GM19467 (cell line): ENCODE results near the gene GYG1.
"Not testable (repeated sequence)": the region's sequence is repeated elsewhere in the genome, so short reads cannot be mapped to it uniquely, and the experiment has no call there.

ENCODE experiments used
- ATAC-seq: cut with Tn5 transposase; IDR thresholded peaks from one replicate; pipeline ENCODE4 v1.9.1; 2021; ENCODE audit warnings: mild to moderate bottlenecking, moderate library complexity; ENCODE audit not compliant: unreplicated experiment

GYG1 gene

GRCh38 chr3:148987551-148987950 lies 3.8 kb upstream of the GYG1 start:
- ATAC-seq: not testable (repeated sequence)

DNA sequence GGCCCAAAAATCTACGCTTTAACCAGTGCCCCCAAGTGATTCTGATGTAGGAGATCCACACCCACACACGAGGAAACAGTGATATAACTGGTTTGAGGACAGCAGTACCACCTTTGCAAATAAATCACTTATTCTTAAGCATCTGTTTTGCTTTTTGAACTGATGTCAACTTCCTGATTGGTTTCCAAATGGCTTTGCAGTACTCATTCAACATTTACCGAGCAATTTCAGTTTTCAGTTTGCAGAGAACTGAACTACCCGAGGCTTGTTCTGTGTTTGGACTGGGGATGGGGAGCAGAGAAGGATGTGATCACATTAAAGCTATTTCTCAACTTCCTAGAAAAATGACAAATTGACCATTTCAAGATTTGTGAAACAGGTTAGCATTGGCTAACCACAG lies 1.1 kb upstream of the GYG1 start:
- ATAC-seq: peak; percentile 37

DNA sequence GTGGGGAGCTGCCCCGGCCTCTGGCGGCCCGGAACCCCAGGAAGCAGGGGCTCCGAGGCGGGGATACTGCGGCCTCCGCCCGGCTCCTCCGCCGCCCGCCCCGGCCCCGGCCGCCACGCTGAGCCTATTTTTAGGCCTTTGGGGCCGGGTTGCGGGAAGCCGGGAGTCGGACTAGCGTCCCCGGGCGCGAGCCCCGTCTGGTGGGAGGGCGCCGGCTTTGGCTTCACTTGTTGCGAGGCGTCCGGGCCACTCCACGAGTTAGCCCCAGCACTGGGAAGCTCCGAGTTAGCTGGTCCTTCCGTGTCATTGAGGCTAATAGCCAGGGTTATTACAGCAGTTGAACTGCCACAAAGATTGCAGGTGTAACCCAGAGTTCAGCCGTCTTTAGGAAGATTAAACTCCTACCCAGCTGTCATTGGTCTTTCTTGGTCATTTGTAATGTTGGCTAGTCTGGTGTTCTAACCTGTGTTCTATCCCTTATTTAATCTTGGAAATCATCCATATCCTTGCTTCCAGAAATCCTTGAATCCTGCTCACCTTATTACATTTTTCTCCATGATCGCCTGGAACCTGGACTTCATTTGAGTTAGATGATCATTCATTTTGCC lies 791 bp downstream of the GYG1 start:
- peak; percentile 22 for ATAC-seq

GRCh38 chr3:148992635-148993255 lies 1.4 kb downstream of the GYG1 start:
- no peak for ATAC-seq

GRCh38 chr3:148997623-148998022 lies 6.3 kb downstream of the GYG1 start:
- ATAC-seq: no peak

GRCh38 chr3:148998297-148998696 lies 7.0 kb downstream of the GYG1 start:
- no peak for ATAC-seq

- ATAC-seq: peak; percentile 44
Observed at GRCh38 chr3:148998715-148999423, 7.5 kb downstream of the GYG1 start.

GRCh38 chr3:148999806-149000205 lies 8.5 kb downstream of the GYG1 start:
- no peak for ATAC-seq

- no peak for ATAC-seq
Observed at GRCh38 chr3:149000206-149000745, 8.9 kb downstream of the GYG1 start.

DNA sequence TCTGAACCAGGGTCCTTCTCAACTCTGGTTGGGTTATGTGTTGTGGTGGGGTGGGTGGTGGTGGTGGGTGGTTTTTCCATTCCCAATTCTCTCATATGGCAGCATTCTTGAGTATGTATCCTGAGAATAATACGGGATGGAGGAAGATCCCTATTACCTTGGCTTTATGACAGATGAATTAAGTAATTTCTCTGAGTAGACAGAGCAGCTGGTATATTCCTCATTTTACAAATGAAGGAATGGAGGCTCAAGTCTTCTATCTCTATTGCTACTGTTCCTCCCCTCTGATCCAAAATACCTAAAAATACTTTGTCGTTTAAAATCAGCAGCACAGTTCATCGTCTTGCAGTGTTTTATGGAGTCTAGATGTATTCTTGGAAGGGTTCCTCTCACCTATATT lies 10.4 kb downstream of the GYG1 start:
- no peak for ATAC-seq

GRCh38 chr3:149003653-149004305 lies 12.4 kb downstream of the GYG1 start:
- peak; percentile 58 for ATAC-seq

- ATAC-seq: no peak
Observed at GRCh38 chr3:149004622-149005021, 13.3 kb downstream of the GYG1 start.

GRCh38 chr3:149005416-149005815 lies 14.1 kb downstream of the GYG1 start:
- ATAC-seq: no peak

DNA sequence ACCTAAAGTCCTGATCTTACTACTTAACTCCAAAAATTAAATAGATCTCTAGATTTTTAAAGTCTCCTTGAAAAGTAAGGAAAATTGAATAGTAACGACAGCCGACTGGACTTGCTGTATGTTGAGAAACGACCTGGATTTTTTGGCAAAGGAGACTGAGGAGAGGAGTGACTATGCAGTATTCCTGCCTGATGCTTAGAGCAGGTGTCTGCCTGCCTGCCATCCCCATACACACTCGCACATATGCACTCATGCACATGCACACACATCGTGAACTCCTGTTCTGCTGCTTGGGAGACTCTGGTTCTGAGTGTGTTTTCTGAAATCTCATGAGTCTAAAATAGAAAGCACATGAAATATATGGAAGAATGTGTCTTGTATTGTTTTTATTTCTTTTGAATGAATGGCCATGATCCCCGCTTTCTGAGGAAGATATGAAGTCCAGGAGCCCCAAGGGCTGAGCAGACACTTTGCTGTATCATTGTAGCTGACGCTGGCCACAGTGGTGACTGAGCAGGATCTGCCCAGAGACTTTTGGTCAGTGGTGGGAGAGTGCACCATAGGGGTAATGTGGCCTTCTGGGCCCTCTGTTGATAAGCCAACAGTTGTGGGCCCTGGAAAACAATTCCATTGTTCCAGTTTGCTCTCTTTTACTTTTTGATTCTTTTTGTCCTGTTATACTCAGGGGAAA lies 16.4 kb downstream of the GYG1 start:
- ATAC-seq: no peak

DNA sequence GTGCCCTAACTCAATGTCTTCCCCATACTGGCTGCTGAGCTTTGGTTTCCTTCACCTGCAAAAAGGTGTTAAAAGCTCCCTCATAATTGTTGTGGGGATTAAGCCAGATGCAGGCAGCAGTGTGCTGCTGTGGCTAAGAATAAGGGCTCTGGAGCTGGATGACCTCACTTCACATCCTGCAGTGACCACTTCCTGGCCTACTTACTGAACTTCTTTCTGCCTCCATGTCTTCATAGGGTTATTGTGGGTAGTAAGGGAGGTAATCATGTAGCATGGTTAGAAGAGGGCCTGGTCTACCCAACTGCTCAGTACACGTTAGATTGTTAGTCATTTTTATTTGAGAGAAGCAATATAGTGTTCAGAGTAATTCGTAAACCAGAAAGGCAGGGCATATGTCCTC lies 18.4 kb downstream of the GYG1 start:
- ATAC-seq: peak; percentile 81

DNA sequence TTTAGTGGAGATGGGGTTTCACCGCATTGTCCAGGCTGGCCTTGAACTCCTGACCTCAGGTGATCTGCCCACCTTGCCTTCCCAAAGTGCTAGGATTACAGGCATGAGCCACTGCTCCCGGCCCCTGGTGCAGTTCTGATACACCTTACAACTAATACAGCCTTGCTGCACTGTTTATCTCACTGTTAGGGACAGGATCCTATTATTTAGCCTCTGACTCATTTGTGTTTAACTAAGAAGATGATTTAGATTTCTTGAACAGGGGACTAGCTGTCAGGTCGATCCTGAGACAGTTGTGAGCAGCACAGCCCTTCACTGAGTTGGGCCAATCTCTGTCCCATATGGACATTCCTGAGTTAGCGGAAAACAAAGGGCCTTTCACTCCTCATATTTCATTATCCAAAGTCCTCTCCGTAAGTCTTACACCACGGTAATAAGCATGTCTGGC lies 19.2 kb downstream of the GYG1 start:
- no peak for ATAC-seq

DNA sequence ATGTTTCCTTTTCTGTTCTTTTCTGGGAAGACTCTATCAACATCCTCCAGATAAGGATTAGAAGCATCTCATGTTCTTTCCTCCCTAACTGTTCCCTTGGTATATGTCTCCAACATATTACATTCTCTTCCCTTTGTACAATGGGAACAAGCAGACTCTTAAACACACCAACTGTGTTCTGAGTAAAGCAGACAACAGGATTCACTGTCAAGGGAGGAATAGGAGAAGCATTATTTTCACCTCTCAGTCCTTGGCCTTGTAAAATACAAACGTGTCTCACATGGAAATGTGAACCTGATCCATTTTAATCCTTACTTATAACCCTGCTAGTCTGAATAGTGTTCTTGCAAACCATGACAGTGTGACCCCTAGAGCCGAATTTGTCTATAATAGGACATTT lies 19.6 kb downstream of the GYG1 start:
- ATAC-seq: no peak

GRCh38 chr3:149011676-149012075 lies 20.3 kb downstream of the GYG1 start:
- ATAC-seq: no peak

- no peak for ATAC-seq
Observed at GRCh38 chr3:149013726-149014125, 22.4 kb downstream of the GYG1 start.

DNA sequence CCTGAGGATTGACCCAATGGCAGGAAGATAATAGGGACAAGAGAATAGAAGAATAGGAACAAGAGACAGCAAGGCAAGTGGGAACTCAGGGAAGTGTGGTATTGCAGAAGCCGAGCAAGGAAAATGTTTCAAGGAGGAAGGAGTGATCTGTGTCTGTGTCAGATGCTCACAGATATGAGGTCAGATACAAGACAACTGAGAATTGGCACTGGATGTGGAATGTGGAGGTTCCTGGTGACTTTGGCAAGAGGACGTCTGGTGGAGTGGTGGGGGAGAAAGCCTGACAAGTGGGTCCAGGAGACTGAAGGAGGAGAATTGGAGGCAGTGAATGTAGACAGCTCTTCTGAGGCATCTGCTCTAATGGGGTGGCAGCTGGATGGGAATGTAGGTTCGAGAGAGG lies 24.1 kb downstream of the GYG1 start:
- ATAC-seq: no peak

- no peak for ATAC-seq
Observed at GRCh38 chr3:149016242-149016641, 24.9 kb downstream of the GYG1 start.
